Neuron (in vitro differentiated cells): ENCODE measurements around the gene POP4.

Experiments
- H2AFZ ChIP-seq: one replicate; pipeline ENCODE4 v1.6.1; 2013; ENCODE audit warnings: low read depth, mild to moderate bottlenecking, inconsistent platforms, low read length, moderate library complexity
- H3K27me3 ChIP-seq: one replicate; pipeline ENCODE4 v1.6.1; 2013; ENCODE audit warnings: low read length; ENCODE audit not compliant: insufficient read depth
- H3K36me3 ChIP-seq: one replicate; pipeline ENCODE4 v1.6.1; 2013; ENCODE audit warnings: low read length; ENCODE audit not compliant: insufficient read depth
- H3K4me1 ChIP-seq: one replicate; pipeline ENCODE4 v1.6.1; 2013; ENCODE audit warnings: low read length; ENCODE audit not compliant: insufficient read depth
- H3K4me3 ChIP-seq: 2 replicates; pipeline ENCODE4 v1.5.1; 2013; ENCODE audit warnings: mild to moderate bottlenecking, low read length, moderate library complexity
- H3K9me3 ChIP-seq: one replicate; pipeline ENCODE4 v1.6.1; 2013; ENCODE audit warnings: low read length

The POP4 gene

GRCh38 chr19:29653398-29653797, 47.3 kb downstream of the POP4 start:
- Histone ChIP-seq H3K36me3 (no peaks in the 10 kb centered on the region), H3K4me1 (no peaks in the 10 kb centered on the region), H3K27me3 (no peaks in the 10 kb centered on the region), H3K4me3 (no peak overlapping the region), H3K9me3 (no peaks in the 10 kb centered on the region), H2AFZ (no peak overlapping the region)

GRCh38 chr19:29655648-29656335, 49.7 kb downstream of the POP4 start:
- Histone ChIP-seq H3K36me3 (no peaks in the 10 kb centered on the region), H3K4me1 (no peaks in the 10 kb centered on the region)

DNA sequence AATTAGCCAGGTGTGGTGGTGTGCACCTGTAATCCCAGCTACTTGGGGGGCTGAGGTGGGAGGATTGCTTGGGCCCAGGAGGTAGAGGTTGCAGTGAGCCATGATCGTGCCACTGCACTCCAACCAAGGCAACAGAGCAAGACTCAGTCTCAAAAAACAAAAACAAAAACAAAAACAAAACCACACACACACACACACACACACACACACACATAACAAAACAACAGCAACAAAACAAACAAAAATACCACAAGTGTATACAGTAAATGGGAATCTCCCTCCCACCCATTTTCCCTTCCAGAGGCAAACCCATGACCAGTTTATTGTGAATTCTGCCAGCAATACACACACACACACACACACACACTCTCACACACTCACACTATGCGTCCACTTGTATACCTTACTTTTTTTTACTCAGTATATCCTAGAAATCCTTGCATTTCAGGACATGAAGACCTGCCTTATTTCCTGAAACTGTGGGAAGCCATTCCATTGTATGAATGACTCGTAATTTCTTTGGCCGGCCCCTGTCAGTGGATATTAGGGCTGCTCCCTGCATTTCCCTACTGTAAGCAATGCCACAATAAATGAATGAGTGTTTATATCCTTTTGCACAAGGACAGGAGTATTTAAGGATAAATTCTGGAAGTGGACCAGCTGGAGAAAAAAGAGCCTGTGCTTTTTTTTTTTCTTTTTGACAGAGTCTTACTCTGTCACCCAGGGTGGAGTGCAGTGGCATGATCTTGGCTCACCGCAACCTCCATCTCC, 52.3 kb downstream of the POP4 start:
- Histone ChIP-seq H2AFZ (no peak overlapping the region), H3K27me3 (peaks cover 14% of the 10 kb centered on the region), H3K9me3 (no peaks in the 10 kb centered on the region), H3K36me3 (no peaks in the 10 kb centered on the region), H3K4me1 (peaks cover 6% of the 10 kb centered on the region), H3K4me3 (no peak overlapping the region)

More at GRCh38 chr19:29655648-29656335, 49.7 kb downstream of the POP4 start:
- H3K27me3 ChIP-seq: peaks cover 4% of the 10 kb centered on the region
- no peak overlapping the region for H3K4me3 ChIP-seq
- H2AFZ ChIP-seq: no peak overlapping the region
- H3K9me3 ChIP-seq: no peaks in the 10 kb centered on the region

DNA sequence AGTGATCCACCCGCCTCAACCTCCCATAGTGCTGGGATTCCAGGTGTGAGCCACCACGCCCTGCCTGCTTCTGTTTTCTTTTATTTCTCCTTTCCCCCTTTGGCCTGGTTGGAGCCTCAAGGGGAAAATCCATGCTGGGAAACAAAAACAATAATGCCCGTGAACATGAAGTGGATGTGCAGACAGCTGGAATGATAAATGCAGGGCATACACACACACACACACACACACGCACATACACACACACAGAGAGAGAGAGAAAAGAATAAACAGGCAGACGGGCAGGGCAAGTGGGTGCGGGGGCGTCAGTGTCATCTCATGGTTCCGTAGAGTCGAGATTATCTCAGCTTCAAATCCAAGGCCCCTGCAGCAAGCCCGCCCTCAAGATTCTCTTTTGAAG, 54.8 kb downstream of the POP4 start:
- H3K4me3 ChIP-seq: no peak overlapping the region

GRCh38 chr19:29662278-29662603, 56.2 kb downstream of the POP4 start:
- H3K36me3 ChIP-seq: no peaks in the 10 kb centered on the region
- no peak overlapping the region for H3K4me3 ChIP-seq
- H2AFZ ChIP-seq: no peak overlapping the region
- peaks cover 31% of the 10 kb centered on the region for H3K27me3 ChIP-seq
- no peaks in the 10 kb centered on the region for H3K9me3 ChIP-seq
- peaks cover 29% of the 10 kb centered on the region for H3K4me1 ChIP-seq

More for the DNA sequence above, 54.8 kb downstream of the POP4 start:
- Histone ChIP-seq H3K4me1 (peaks cover 15% of the 10 kb centered on the region), H3K9me3 (no peaks in the 10 kb centered on the region), H3K36me3 (no peaks in the 10 kb centered on the region), H2AFZ (no peak overlapping the region), H3K27me3 (peaks cover 28% of the 10 kb centered on the region)

DNA sequence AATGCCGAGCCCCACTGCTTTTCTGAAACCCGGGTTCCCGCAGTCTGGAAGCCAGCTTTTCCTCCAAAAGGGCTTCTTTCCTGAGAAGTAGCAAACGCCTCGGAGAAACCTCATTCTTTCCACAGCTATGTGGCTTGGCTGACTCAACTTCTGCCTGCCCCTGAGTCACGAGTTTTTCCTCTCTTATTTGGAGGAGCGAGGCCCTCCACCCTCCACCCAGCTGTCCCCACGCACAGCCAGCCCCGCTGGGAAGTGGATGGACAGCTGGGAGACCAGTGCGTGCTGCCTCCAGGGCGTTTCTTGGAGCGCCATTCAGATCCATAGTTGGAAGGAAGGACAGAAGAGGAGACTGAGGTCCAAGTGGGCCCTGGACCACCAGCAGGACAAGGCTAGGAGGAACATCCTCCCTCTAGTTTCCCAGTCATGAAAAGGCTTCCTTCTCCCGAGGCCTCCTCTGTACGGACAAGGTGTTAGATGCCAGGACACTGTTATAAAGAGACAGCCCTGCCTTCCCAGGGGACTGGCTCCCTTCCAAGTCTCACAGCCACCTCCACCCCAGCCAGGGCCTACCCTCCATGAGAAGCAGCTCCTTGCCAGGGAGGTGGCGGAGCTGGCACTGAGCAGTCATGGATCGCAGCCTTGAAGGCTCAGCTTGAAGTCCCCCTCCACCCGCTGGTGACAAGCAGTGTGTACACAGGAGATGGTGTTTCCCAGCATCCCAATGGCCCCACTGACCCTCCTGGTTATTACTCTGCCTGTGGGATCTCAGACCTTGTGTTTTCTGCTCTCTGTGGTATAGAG, 56.7 kb downstream of the POP4 start:
- Histone ChIP-seq H3K27me3 (peaks cover 31% of the 10 kb centered on the region), H3K4me3 (no peak overlapping the region), H3K9me3 (no peaks in the 10 kb centered on the region), H3K4me1 (peaks cover 30% of the 10 kb centered on the region), H2AFZ (no peak overlapping the region), H3K36me3 (no peaks in the 10 kb centered on the region)

GRCh38 chr19:29663861-29664752, 58.0 kb downstream of the POP4 start:
- H3K9me3 ChIP-seq: no peaks in the 10 kb centered on the region
- H3K27me3 ChIP-seq: peaks cover 31% of the 10 kb centered on the region
- no peaks in the 10 kb centered on the region for H3K36me3 ChIP-seq
- H3K4me3 ChIP-seq: no peak overlapping the region
- peak overlapping the region; percentile 94 for H2AFZ ChIP-seq
- H3K4me1 ChIP-seq: peaks cover 30% of the 10 kb centered on the region

DNA sequence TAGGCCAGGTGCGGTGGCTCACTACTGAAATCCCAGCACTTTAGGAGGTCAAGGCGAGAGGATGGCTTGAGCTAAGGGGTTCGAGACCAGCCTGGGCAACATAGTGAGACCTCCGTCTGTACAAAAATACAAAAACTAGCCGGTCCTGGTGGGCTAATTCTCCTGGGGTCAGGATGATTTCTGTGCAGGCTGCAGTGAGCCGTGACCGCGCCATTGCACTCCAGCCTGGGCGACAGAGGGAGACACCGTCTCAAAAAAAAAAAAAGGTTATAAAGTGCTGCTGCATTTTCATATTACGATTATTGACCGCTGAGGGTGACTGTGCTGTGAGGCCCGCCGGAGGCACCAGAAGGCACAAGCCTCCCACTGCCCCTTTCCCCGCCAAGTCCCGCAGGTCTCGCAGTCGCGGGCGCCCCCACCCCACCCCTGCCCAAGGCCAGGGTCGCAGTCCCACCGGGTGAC, 58.7 kb downstream of the POP4 start:
- peaks cover 31% of the 10 kb centered on the region for H3K27me3 ChIP-seq
- H3K36me3 ChIP-seq: no peaks in the 10 kb centered on the region
- peaks cover 30% of the 10 kb centered on the region for H3K4me1 ChIP-seq
- peak overlapping the region; percentile 94 for H2AFZ ChIP-seq
- peak overlapping the region; percentile 57 for H3K4me3 ChIP-seq
- no peaks in the 10 kb centered on the region for H3K9me3 ChIP-seq

- no peaks in the 10 kb centered on the region for H3K9me3 ChIP-seq
These were observed 59.2 kb downstream of the POP4 start, which contains the start of gene PLEKHF1 for GRCh38 chr19:29665215-29665825. TSS of gene PLEKHF1 (plus strand) at chr19:29665461. CDS start at chr19:29673840, 8,379 bp downstream.

GRCh38 chr19:29665826-29666577, 59.9 kb downstream of the POP4 start:
- Histone ChIP-seq H3K9me3 (no peaks in the 10 kb centered on the region), H3K4me3 (peak overlapping the region; percentile 57), H3K36me3 (no peaks in the 10 kb centered on the region), H2AFZ (peak overlapping the region; percentile 94), H3K27me3 (peaks cover 27% of the 10 kb centered on the region), H3K4me1 (peaks cover 30% of the 10 kb centered on the region)

More at GRCh38 chr19:29665215-29665825, 59.2 kb downstream of the POP4 start, which contains the start of gene PLEKHF1:
- peaks cover 30% of the 10 kb centered on the region for H3K4me1 ChIP-seq
- no peaks in the 10 kb centered on the region for H3K36me3 ChIP-seq
- peak within 1 kb of the TSS; percentile 94 for H2AFZ ChIP-seq
- peaks cover 27% of the 10 kb centered on the region for H3K27me3 ChIP-seq
- peak within 1 kb of the TSS; percentile 57 for H3K4me3 ChIP-seq
